ENCODE measurements around the gene FAM78B. TPM values are rescaled to one million over a fixed set of nuclear protein-coding genes. Genes with fewer than 3 reads are reported as not detected.

The FAM78B gene, protein sequence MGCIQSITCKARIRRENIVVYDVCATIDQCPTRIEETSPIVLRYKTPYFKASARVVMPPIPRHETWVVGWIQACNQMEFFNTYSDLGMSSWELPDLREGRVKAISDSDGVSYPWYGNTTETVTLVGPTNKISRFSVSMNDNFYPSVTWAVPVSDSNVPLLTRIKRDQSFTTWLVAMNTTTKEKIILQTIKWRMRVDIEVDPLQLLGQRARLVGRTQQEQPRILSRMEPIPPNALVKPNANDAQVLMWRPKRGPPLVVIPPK
- total RNA-seq = 1.6 and 1.9 TPM in 2 replicates

DNA sequence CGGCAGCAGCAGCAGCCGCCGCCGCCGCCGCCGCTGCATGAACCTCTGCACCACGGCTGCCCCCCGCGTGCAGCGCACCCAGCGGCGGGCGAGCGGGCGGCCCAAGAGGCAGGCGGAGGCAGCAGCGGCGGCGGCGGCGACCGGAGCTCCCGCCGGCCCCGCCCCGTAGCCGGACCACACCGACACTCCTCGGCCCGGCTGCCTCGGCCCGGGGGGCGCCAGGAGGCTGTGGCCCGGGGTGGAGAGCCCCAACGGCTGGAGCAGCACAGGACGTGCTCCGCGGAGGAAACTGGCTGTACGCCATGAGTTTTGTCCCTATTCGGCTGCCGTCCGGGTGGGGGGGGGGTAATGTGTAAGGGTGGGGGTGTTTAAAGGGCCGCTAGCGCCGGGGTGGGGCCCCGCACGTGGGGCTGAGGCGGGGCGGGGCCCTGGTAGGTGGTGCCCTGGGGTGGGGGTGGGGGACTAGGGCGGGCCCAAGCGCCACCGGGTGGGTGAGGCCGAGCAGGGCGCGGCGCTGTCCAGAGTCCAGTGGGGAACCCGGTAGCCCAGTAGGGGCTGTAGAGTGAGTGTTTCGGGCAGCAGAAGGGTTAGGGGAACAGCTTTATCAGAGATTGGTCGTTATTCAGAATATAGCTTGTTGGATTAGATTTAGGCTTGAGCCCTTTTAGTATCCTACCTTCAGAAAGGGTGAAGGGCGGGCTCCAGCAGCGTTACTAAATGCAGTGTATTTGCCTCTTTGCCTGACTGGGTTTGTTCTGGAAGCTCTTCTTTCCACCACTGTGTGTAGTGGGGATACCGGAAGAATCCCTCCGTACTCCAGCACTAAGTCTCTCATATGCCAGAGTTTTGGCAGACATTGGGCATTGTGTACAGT lies at the start of gene FAM78B:
TSS of gene FAM78B (minus strand) at position 304 of the 874 bp plus-strand sequence. CDS start 753 bp downstream, outside the sequence.
- Mint-ChIP-seq H3K4me3 (peak within 1 kb of the TSS; percentile 83), H3K36me3 (ENCODE audit: low read depth) (no peaks in the 10 kb centered on the region), H3K27me3 (peaks cover 54% of the 10 kb centered on the region), H3K4me1 (peaks cover 21% of the 10 kb centered on the region), H3K27ac (peak within 1 kb of the TSS; percentile 50), H3K9me3 (no peaks in the 10 kb centered on the region)
- peak; percentile 84 for DNase-seq
- intact Hi-C loops (cut with micrococcal nuclease) = loop anchor here (10.0 kb wide), 1 partner anchor 808 kb away; the partner anchor contains the start of gene ILDR2

DNA sequence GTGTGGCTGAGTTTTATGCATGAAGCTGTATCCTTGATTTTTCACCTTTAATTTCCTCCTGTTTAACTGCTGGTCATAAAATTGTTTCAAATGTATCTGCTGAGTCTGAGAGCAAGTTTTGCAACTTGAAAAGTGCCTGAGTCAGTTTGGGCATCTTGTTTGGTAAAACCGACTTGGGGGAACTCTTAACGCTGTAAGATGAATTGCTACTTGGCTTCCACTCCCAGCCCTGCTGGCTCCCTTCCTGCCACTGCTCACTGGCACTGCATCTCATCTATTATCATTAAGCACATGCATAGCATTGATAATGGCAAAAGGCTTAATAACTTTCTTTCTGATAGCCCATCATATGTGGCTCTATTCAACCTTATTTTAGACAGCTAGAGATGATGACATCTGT lies 35.7 kb upstream of the FAM78B start:
- H3K4me3 Mint-ChIP-seq = no peak overlapping the region
- H3K4me1 Mint-ChIP-seq = no peaks in the 10 kb centered on the region
- H3K27ac Mint-ChIP-seq = no peak overlapping the region
- no peak for DNase-seq
- H3K36me3 Mint-ChIP-seq (ENCODE audit: low read depth) = no peaks in the 10 kb centered on the region
- no peaks in the 10 kb centered on the region for H3K9me3 Mint-ChIP-seq
- intact Hi-C loops (cut with micrococcal nuclease) = no loop called here
- H3K27me3 Mint-ChIP-seq = no peaks in the 10 kb centered on the region

DNA sequence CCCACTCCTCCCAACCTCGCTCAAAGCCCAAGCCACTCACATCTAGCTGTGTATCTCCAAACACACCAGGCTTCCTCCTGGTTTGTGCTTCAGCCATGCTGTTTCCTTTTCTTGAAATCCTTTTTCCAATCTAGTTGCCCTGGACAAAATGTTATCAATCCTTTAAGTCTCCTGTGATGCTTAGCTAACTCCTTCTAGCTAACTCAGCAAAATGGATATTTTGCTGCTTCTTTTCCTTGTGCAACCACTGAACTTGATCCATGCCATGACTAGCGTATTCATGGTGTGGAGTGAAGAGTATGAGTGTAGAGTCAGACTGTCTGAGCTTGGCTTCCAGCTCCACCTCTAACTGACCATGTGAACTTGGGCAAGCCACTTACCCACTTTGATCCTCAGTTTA lies 33.9 kb upstream of the FAM78B start:
- no peaks in the 10 kb centered on the region for H3K36me3 Mint-ChIP-seq (ENCODE audit: low read depth)
- intact Hi-C loops (cut with micrococcal nuclease) = no loop called here
- H3K27me3 Mint-ChIP-seq = peaks cover 2% of the 10 kb centered on the region
- DNase-seq = no peak
- no peaks in the 10 kb centered on the region for H3K4me1 Mint-ChIP-seq
- no peaks in the 10 kb centered on the region for H3K9me3 Mint-ChIP-seq
- no peak overlapping the region for H3K4me3 Mint-ChIP-seq
- no peak overlapping the region for H3K27ac Mint-ChIP-seq

DNA sequence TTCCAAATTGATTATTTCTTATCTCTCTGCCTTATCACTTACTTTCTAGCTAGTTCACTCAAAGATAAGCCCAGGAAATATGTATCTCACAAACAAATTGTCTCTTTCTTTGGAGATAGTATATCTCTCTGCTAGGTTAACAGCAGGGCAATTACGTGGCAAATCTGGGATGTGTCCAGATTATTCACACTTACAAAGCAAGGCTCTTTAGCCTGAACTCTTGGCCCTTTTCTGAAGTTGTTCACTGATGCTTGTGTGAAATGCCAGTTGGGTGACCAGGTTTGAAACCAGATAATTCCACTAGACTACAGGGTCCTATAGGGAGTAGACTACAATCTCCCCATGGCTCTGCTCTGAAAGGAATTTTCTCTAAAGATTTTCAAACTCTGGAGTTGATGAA lies 30.8 kb upstream of the FAM78B start:
- Mint-ChIP-seq H3K9me3 (no peaks in the 10 kb centered on the region), H3K4me1 (no peaks in the 10 kb centered on the region)
- DNase-seq = no peak

DNA sequence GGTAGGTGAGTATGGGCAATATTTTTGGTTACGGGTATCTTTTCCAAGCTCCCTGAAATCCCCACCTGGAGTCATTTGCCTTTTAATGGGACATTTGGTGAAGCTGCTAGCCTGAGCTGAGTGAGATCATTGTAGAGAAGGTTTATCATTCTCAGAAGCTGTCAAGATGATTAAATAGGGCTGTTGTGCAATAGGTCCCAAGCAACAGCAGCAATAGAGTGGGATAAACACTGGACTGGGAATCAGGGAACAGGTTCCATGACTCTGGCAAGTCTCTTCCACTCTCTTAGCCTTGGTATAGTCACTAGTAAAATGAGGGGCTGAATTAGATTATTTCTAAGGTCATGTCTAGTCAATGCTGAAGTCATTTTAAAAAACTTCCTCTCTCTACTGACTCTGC lies 30.3 kb upstream of the FAM78B start:
- H3K4me3 Mint-ChIP-seq = no peak overlapping the region
- intact Hi-C loops (cut with micrococcal nuclease) = no loop called here
- no peaks in the 10 kb centered on the region for H3K36me3 Mint-ChIP-seq (ENCODE audit: low read depth)
- DNase-seq = no peak
- H3K4me1 Mint-ChIP-seq = no peaks in the 10 kb centered on the region
- H3K27me3 Mint-ChIP-seq = peaks cover 2% of the 10 kb centered on the region
- H3K27ac Mint-ChIP-seq = no peak overlapping the region
- no peaks in the 10 kb centered on the region for H3K9me3 Mint-ChIP-seq

More for the DNA sequence above, 30.8 kb upstream of the FAM78B start:
- Mint-ChIP-seq H3K4me3 (no peak overlapping the region), H3K36me3 (ENCODE audit: low read depth) (no peaks in the 10 kb centered on the region), H3K27ac (no peak overlapping the region), H3K27me3 (peaks cover 2% of the 10 kb centered on the region)
- intact Hi-C loops (cut with micrococcal nuclease) = no loop called here

DNA sequence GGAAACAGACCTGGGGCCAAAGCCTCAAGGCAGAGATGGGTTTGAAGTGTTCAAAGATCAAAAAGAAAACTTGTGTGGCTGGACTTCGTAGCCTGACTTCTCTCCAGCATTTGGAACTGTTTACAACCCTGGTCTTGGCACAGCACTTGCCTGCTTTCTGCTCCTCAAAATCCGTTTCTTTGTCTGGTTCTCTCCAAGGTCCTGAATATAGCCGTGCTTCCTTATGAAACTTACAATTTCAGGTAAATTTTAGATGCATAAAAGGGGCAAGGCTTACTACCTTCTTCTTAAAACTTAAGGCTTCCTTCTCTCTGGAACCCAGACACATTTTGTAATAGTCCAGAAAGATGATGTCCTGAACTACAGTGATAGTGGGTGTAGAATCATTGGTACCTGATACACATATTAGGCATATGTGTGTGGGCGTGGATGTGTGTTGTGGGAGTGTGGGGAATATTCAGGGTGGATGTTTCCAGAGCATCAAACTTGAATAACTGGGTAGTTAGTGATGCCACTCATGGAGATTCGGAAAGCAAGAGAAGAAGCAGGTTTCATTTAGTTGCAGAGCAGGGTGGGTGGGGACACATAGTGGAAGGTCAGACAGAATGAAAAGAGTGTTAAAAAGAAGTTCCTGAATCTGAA lies 26.4 kb upstream of the FAM78B start:
- intact Hi-C loops (cut with micrococcal nuclease) = no loop called here
- peaks cover 2% of the 10 kb centered on the region for H3K27me3 Mint-ChIP-seq
- no peak overlapping the region for H3K4me3 Mint-ChIP-seq
- H3K4me1 Mint-ChIP-seq = no peaks in the 10 kb centered on the region
- no peak for DNase-seq
- no peaks in the 10 kb centered on the region for H3K36me3 Mint-ChIP-seq (ENCODE audit: low read depth)
- H3K27ac Mint-ChIP-seq = no peak overlapping the region
- H3K9me3 Mint-ChIP-seq = no peaks in the 10 kb centered on the region

DNA sequence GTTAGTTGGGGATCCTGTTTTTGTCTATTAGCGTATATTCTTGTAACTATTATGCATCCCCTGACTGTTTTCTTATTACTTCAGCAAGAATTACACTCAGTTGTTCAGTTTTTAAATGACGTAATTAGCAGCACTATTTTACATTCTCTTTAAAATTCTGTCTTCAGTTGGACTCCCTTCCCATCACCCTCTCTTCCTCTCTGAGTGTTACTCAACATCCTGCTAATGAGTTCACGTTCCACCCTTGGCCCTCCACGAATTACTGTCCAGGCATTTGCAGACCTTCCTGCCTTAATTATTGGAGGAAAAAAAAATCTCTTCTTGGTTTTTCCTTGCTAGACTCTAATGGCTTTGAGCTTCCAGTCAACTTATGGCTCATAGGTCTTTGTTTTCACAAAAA lies 23.6 kb upstream of the FAM78B start:
- Mint-ChIP-seq H3K4me3 (no peak overlapping the region), H3K27me3 (no peaks in the 10 kb centered on the region), H3K36me3 (ENCODE audit: low read depth) (no peaks in the 10 kb centered on the region), H3K4me1 (no peaks in the 10 kb centered on the region), H3K9me3 (no peaks in the 10 kb centered on the region), H3K27ac (no peak overlapping the region)
- DNase-seq = no peak
- intact Hi-C loops (cut with micrococcal nuclease) = no loop called here

DNA sequence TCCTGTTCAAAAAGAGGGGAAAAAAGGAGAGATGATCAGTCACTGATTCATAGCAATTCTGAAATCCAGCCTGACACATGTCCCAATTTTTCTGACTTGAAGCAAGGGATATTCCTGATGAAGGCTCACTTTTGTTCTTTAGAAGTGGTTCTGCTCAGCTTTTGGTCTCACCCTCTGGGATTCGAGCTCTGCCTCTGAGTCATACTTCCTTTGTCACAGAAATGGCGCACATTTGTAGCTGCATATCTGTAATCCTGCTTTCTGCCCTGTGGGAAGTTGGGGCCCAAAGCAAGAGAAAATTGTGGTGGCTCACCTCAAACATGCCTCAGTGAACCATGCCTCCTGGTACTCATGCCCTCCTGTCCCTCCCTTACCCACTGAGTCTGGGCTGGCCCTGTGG lies 22.3 kb upstream of the FAM78B start:
- no peak for DNase-seq
- Mint-ChIP-seq H3K9me3 (no peaks in the 10 kb centered on the region), H3K27ac (no peak overlapping the region), H3K36me3 (ENCODE audit: low read depth) (no peaks in the 10 kb centered on the region), H3K27me3 (peaks cover 5% of the 10 kb centered on the region), H3K4me3 (no peak overlapping the region), H3K4me1 (no peaks in the 10 kb centered on the region)
- intact Hi-C loops (cut with micrococcal nuclease) = no loop called here

- intact Hi-C loops (cut with micrococcal nuclease) = no loop called here
- Mint-ChIP-seq H3K27me3 (peaks cover 8% of the 10 kb centered on the region), H3K9me3 (no peaks in the 10 kb centered on the region), H3K4me1 (no peaks in the 10 kb centered on the region), H3K4me3 (no peak overlapping the region), H3K36me3 (ENCODE audit: low read depth) (no peaks in the 10 kb centered on the region), H3K27ac (no peak overlapping the region)
- DNase-seq = no peak
Observed at GRCh38 chr1:166185526-166185925, 18.7 kb upstream of the FAM78B start.

DNA sequence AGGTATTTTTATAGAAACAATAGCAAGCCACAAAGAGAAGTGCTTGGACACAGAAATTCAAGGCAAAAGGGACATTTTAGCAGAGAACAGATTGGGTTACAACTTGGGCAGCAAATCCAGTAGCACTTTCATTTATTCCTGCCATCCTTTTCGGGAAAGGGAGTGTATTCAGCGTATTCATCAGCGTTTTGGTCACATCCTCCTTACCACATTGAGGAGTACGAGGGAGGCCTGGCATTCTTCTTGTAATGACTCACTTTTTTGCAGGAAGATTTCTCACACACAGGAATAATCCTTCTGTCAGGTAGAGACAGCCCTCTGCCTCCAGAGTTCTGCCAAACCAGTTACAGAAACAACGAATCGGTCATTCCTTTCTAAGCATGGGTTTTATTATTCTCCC lies 18.1 kb upstream of the FAM78B start:
- intact Hi-C loops (cut with micrococcal nuclease) = no loop called here
- Mint-ChIP-seq H3K4me3 (no peak overlapping the region), H3K9me3 (no peaks in the 10 kb centered on the region), H3K27me3 (peaks cover 8% of the 10 kb centered on the region), H3K36me3 (ENCODE audit: low read depth) (no peaks in the 10 kb centered on the region), H3K27ac (no peak overlapping the region), H3K4me1 (no peaks in the 10 kb centered on the region)
- DNase-seq = no peak

- Mint-ChIP-seq H3K27ac (no peak overlapping the region), H3K4me3 (no peak overlapping the region), H3K36me3 (ENCODE audit: low read depth) (no peaks in the 10 kb centered on the region), H3K4me1 (no peaks in the 10 kb centered on the region), H3K9me3 (no peaks in the 10 kb centered on the region), H3K27me3 (peaks cover 8% of the 10 kb centered on the region)
- intact Hi-C loops (cut with micrococcal nuclease) = no loop called here
- no peak for DNase-seq
Observed at GRCh38 chr1:166184012-166184411, 17.2 kb upstream of the FAM78B start.

GRCh38 chr1:166182281-166182680 lies 15.5 kb upstream of the FAM78B start:
- H3K36me3 Mint-ChIP-seq (ENCODE audit: low read depth) = no peaks in the 10 kb centered on the region
- H3K4me1 Mint-ChIP-seq = no peaks in the 10 kb centered on the region
- H3K27me3 Mint-ChIP-seq = peaks cover 8% of the 10 kb centered on the region
- intact Hi-C loops (cut with micrococcal nuclease) = no loop called here
- no peak overlapping the region for H3K4me3 Mint-ChIP-seq
- H3K27ac Mint-ChIP-seq = no peak overlapping the region
- no peak for DNase-seq
- H3K9me3 Mint-ChIP-seq = no peaks in the 10 kb centered on the region

DNA sequence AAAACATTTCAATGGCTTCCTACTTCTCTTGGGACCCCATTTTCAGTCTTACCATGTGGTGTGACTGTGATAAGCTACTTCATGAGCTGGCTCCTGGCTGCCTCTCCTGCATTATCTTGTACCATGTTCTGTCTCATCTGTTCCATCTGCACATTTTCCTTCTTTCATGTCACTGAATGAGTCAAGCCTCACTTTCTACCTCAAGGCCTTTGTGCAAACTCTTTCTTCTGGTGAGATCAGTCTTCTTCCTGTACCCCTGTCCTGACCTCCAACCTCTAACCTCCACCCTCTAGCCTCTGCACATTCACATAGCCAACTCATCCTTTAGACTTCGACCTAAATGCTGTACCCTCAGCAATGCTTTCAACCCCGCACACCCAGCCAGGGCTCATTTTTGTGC lies 9.6 kb upstream of the FAM78B start:
- intact Hi-C loops (cut with micrococcal nuclease) = loop anchor here (10.0 kb wide), 2 partner anchors 308 to 582 kb away; no protein-coding TSS in a partner anchor
- H3K9me3 Mint-ChIP-seq = no peaks in the 10 kb centered on the region
- no peak for DNase-seq

GRCh38 chr1:166175032-166175431 lies 8.2 kb upstream of the FAM78B start:
- no peaks in the 10 kb centered on the region for H3K9me3 Mint-ChIP-seq
- H3K4me3 Mint-ChIP-seq = no peak overlapping the region
- H3K27ac Mint-ChIP-seq = no peak overlapping the region
- H3K4me1 Mint-ChIP-seq = peaks cover 8% of the 10 kb centered on the region
- no peak for DNase-seq
- H3K27me3 Mint-ChIP-seq = no peaks in the 10 kb centered on the region
- intact Hi-C loops (cut with micrococcal nuclease) = loop anchor here (10.0 kb wide), 2 partner anchors 310 to 580 kb away; no protein-coding TSS in a partner anchor
- H3K36me3 Mint-ChIP-seq (ENCODE audit: low read depth) = no peaks in the 10 kb centered on the region

More for the DNA sequence above, 9.6 kb upstream of the FAM78B start:
- H3K27me3 Mint-ChIP-seq = no peaks in the 10 kb centered on the region
- no peak overlapping the region for H3K4me3 Mint-ChIP-seq
- H3K4me1 Mint-ChIP-seq = no peaks in the 10 kb centered on the region
- H3K27ac Mint-ChIP-seq = peak overlapping the region; percentile 29
- H3K36me3 Mint-ChIP-seq (ENCODE audit: low read depth) = no peaks in the 10 kb centered on the region

Data from activated CD4-positive, alpha-beta T cell treated with anti-CD3 and anti-CD28 coated beads, Interleukin-2, amount 10 ng/mL, durations not matched to agents 24 days and 14 days (primary cell).